Measurements from ENCODE around the gene UBE4B. TPM values are rescaled to one million over a fixed set of nuclear protein-coding genes. Genes with fewer than 3 reads are reported as not detected.

Gene UBE4B
- total and polyA plus RNA-seq, 2 of the 13 experiments (the other 11 are each of a cell fraction or from before 2014, with no cell fraction given): 15.2 to 24.8 TPM

DNA sequence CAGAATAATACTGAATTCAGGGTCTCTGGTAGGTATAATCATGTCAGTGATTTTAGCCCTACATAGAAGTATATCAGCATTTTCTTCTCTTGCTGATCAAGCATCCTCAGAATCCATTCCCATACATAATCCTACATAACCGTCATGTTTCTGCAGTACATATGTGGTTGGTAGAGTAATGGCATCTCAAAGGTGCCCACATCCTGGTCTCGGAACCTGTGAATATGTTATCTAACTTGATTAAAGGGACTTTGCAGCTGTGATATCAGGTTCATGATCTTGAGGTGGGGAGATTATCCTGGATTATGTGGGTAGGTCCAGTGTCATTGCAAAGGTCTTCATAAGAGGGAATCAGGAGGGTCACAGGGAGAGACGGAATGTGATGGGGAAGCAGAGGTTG is 108.2 kb downstream of the UBE4B start:
- CTCF ChIA-PET (ENCODE audit: low intra/inter-chr PET ratio, low total read pairs): no interaction called here
- in situ Hi-C loops (cut with HindIII; ENCODE audit: extremely low pct_ligation_motif_present, low pct_unique_long_range_greater_than_20kb): no loop called here

More for the DNA sequence above, 108.2 kb downstream of the UBE4B start:
- no peak overlapping the region for H3K9ac ChIP-seq (ENCODE audit: insufficient read depth, low read depth, low read length)
- no peaks in the 10 kb centered on the region for H3K79me2 ChIP-seq (ENCODE audit: insufficient read depth, low read length)
- no TSS peak for BruUV-seq (replicated peaks)
- H3K27me3 ChIP-seq (ENCODE audit: control insufficient read depth in 1 of 2, insufficient read depth in 2 of 2, low read length in 2 of 2): no peaks in the 10 kb centered on the region
- H2AFZ ChIP-seq (ENCODE audit: low read length): no peak overlapping the region
- 97% methylated on average over 3 of the region's 3 CpGs for WGBS (ENCODE audit: low lambda C conversion rate)
- H3K36me3 ChIP-seq (replicated peaks in 1 of 2; ENCODE audit: control insufficient read depth in 1 of 2, insufficient read depth in 2 of 2, low read length in 2 of 2): peaks cover 8 to 32% of the 10 kb centered on the region in 2 experiments
- POLR2A ChIA-PET: interaction anchor here (0.6 kb wide), 1 partner anchor 329 kb away, joined by 3 read pairs; no protein-coding TSS in a partner anchor
- DNase-seq (ENCODE audit: low spot score): no peak
- no peak for FAIRE-seq
- H3K9me3 ChIP-seq (ENCODE audit: low read length): no peaks in the 10 kb centered on the region
- no peak overlapping the region for H3K4me3 ChIP-seq (replicated peaks in 1 of 3; ENCODE audit: insufficient read depth in 1 of 3, low read depth in 2 of 3, low read length in 3 of 3)
- H3K27ac ChIP-seq (ENCODE audit: extremely low read length, insufficient read depth, low read length): no peak overlapping the region
- no peak for ATAC-seq
- H4K20me1 ChIP-seq (ENCODE audit: insufficient read depth, low read length): no peaks in the 10 kb centered on the region
- H3K4me1 ChIP-seq (ENCODE audit: insufficient read depth, low read length): no peaks in the 10 kb centered on the region
- TF ChIP-seq, protein P1, sequence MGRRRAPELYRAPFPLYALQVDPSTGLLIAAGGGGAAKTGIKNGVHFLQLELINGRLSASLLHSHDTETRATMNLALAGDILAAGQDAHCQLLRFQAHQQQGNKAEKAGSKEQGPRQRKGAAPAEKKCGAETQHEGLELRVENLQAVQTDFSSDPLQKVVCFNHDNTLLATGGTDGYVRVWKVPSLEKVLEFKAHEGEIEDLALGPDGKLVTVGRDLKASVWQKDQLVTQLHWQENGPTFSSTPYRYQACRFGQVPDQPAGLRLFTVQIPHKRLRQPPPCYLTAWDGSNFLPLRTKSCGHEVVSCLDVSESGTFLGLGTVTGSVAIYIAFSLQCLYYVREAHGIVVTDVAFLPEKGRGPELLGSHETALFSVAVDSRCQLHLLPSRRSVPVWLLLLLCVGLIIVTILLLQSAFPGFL (CRISPR knock-in tag; IDR thresholded peaks at IDR 0.05): no peak
- TF ChIP-seq SNAI1 (CRISPR knock-in tag; IDR thresholded peaks at IDR 0.05; ENCODE audit: borderline replicate concordance) (no peak), NR2F6 (IDR thresholded peaks at IDR 0.05) (no peak), NR2F6 (CRISPR knock-in tag; IDR thresholded peaks at IDR 0.05) (no peak), ZNF737 (CRISPR knock-in tag; IDR thresholded peaks at IDR 0.05; ENCODE audit: borderline replicate concordance) (no peak), JUNB (CRISPR knock-in tag; IDR thresholded peaks at IDR 0.05; ENCODE audit: borderline replicate concordance) (no peak), XRCC5 (optimal IDR thresholded peaks at IDR 0.05; ENCODE audit: low read length) (no peak), NFE2 (CRISPR knock-in tag; IDR thresholded peaks at IDR 0.05) (no peak)
- TF ChIP-seq, protein P2, sequence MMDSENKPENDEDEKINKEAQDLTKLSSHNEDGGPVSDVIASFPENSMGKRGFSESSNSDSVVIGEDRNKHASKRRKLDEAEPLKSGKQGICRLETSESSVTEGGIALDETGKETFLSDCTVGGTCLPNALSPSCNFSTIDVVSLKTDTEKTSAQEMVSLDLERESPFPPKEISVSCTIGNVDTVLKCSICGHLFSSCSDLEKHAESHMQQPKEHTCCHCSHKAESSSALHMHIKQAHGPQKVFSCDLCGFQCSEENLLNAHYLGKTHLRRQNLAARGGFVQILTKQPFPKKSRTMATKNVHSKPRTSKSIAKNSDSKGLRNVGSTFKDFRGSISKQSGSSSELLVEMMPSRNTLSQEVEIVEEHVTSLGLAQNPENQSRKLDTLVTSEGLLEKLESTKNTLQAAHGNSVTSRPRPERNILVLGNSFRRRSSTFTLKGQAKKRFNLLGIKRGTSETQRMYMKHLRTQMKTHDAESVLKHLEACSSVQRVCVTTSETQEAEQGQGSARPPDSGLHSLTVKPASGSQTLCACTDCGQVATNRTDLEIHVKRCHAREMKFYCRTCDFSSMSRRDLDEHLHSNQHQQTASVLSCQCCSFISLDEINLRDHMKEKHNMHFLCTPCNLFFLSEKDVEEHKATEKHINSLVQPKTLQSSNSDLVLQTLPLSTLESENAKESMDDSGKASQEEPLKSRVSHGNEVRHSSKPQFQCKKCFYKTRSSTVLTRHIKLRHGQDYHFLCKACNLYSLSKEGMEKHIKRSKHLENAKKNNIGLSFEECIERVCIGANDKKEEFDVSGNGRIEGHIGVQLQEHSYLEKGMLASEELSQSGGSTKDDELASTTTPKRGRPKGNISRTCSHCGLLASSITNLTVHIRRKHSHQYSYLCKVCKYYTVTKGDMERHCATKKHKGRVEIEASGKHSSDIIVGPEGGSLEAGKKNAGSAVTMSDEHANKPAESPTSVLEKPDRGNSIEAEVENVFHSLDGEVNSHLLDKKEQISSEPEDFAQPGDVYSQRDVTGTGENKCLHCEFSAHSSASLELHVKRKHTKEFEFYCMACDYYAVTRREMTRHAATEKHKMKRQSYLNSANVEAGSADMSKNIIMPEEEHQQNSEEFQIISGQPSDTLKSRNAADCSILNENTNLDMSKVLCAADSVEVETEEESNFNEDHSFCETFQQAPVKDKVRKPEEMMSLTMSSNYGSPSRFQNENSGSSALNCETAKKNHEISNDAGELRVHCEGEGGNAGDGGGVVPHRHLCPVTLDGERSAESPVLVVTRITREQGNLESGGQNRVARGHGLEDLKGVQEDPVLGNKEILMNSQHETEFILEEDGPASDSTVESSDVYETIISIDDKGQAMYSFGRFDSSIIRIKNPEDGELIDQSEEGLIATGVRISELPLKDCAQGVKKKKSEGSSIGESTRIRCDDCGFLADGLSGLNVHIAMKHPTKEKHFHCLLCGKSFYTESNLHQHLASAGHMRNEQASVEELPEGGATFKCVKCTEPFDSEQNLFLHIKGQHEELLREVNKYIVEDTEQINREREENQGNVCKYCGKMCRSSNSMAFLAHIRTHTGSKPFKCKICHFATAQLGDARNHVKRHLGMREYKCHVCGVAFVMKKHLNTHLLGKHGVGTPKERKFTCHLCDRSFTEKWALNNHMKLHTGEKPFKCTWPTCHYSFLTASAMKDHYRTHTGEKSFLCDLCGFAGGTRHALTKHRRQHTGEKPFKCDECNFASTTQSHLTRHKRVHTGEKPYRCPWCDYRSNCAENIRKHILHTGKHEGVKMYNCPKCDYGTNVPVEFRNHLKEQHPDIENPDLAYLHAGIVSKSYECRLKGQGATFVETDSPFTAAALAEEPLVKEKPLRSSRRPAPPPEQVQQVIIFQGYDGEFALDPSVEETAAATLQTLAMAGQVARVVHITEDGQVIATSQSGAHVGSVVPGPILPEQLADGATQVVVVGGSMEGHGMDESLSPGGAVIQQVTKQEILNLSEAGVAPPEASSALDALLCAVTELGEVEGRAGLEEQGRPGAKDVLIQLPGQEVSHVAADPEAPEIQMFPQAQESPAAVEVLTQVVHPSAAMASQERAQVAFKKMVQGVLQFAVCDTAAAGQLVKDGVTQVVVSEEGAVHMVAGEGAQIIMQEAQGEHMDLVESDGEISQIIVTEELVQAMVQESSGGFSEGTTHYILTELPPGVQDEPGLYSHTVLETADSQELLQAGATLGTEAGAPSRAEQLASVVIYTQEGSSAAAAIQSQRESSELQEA (CRISPR knock-in tag; IDR thresholded peaks at IDR 0.05; ENCODE audit: not compliant biosample characterization): no peak
- no peak overlapping the region for H3K4me2 ChIP-seq (ENCODE audit: low read depth, low read length)
- intact Hi-C loops (cut with micrococcal nuclease; ENCODE audit: unreplicated experiment): no loop called here

All from HepG2 (cell line).